ENCODE measurements around the gene MAP3K3.

Gene MAP3K3

DNA sequence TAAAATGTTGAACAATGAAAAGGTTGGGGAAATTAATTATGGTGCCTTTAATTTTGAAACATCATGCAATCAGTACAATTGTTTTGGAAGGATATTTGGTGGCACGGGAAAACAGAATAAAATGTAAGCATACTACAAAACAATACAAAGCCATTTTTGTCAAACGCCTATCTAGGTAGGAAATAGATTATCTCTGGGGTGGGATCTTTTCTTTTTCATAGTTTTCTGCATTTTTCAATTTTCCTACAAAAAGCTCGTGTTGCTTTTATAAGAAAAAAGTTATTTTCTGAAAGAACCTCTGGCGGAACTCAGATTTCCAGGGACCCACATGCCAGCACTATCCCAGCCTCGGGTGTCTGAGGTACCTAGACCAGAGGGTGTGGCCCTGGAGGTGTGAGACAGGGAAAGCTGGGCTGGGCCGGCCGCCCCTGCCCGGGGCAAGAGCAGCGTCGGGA lies 961 bp upstream of the MAP3K3 start:
- TF ChIP-seq, protein P1, sequence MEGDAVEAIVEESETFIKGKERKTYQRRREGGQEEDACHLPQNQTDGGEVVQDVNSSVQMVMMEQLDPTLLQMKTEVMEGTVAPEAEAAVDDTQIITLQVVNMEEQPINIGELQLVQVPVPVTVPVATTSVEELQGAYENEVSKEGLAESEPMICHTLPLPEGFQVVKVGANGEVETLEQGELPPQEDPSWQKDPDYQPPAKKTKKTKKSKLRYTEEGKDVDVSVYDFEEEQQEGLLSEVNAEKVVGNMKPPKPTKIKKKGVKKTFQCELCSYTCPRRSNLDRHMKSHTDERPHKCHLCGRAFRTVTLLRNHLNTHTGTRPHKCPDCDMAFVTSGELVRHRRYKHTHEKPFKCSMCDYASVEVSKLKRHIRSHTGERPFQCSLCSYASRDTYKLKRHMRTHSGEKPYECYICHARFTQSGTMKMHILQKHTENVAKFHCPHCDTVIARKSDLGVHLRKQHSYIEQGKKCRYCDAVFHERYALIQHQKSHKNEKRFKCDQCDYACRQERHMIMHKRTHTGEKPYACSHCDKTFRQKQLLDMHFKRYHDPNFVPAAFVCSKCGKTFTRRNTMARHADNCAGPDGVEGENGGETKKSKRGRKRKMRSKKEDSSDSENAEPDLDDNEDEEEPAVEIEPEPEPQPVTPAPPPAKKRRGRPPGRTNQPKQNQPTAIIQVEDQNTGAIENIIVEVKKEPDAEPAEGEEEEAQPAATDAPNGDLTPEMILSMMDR (IDR thresholded peaks at IDR 0.05) = no peak
- peak overlapping the region; percentile 97 for H3K4me3 ChIP-seq
- H3K27ac ChIP-seq = peak overlapping the region; percentile 73 to 92
- DNase-seq (ENCODE audit: low spot score) = no peak

DNA sequence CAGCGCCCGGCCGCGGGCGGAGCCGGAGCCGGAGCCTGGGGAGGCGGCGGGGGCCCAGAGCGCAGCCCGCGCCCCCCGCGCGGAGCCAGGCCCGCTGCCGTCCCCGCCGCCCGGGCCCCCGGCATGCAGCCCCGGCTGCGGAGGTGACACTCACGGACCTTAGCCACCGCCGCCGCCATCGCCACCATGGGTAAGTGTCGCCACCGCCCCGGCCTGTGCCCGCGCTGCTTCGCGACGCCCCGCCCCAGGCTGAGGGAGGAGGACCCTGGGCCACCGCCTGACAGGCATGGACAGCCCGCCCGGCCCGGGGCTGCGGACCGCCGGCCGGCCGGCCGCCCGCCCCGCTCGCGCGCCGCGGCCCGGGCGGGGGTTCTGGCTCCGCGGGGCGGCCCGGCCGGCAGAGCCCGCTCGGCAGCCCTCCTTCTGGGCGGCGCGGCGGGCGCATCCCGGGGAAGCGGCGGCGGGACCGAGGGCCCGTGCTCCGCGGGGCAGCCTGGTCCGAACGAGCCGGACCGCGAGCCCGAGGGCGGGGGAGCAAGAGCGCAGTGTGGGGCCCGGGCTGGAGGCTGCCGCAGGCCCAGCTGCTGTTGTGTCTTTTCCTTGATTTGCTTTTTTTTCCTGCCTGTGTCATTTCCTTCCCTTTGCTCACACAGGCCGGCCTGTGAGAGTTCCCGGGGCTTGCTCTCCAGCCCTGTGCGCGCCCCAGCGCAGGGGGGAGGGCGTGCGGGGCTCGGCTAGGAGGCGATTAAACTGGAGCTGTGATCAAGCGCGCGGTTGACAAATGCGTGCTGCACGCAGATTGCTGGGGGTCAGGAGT lies 565 bp downstream of the MAP3K3 start:
- Histone ChIP-seq H3K27ac (peak overlapping the region; percentile 83 to 100), H3K4me3 (peak overlapping the region; percentile 97)
- peak; percentile 83 for DNase-seq (ENCODE audit: low spot score)
- TF ChIP-seq, protein P1 (IDR thresholded peaks at IDR 0.05) = no peak

DNA sequence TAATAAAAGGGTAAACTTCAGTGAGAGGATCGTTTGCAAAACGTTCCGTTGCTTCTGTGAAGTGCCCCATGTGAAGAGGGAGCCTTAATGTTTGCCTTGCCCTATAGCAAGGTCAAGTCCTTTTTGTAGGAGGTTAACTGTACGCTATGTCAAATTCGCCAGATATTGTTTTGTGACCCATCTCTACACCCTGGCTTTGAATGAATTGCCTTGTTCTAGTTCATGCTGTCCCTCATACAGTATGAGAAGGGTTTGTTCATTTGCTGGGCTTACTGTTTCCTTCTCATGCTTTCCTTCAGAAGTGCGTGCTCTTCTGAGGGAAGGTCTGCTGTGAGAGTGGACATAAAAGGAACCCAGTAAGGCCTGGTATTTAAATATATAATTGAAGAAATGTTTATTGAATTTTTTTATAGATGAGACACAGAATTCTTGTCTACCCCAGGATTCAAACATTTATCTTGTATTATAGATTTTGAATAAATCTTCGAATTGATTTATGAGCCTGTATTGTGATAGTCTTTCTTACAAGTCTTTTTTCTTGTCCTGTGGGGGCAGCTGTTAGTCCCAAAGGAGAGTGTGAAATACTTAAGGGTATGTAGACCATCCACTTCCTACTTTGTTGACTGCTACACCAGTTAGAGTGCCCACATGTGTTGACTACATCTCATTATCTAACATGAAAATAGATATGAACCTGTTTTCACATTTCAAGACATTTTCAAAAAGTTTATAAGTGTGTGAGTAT lies 1.7 kb downstream of the MAP3K3 start:
- no peak overlapping the region for H3K27ac ChIP-seq
- TF ChIP-seq, protein P1 (IDR thresholded peaks at IDR 0.05) = no peak

DNA sequence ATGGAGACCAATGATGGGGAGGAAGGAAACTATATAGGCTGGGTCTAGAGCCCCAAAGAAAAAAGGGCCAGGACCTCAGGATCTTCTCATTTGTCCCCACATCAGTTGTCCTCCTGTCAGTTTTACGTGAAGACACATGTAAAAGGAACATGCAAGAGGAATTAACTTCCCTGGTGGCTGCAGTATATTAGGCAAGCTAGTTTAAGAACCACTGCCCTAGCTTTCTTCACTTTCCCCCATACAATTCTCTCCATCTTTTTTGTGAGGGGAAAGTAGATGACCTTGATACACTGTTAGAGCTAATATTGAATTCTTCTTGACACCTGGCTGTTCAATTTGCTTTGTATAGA lies 2.3 kb downstream of the MAP3K3 start:
- Histone ChIP-seq H3K4me3 (no peak overlapping the region), H3K27ac (no peak overlapping the region)
- no peak for DNase-seq (ENCODE audit: low spot score)
- TF ChIP-seq, protein P1 (IDR thresholded peaks at IDR 0.05) = no peak

More for the DNA sequence above, 1.7 kb downstream of the MAP3K3 start:
- H3K4me3 ChIP-seq = peak overlapping the region; percentile 97
- DNase-seq (ENCODE audit: low spot score) = no peak

DNA sequence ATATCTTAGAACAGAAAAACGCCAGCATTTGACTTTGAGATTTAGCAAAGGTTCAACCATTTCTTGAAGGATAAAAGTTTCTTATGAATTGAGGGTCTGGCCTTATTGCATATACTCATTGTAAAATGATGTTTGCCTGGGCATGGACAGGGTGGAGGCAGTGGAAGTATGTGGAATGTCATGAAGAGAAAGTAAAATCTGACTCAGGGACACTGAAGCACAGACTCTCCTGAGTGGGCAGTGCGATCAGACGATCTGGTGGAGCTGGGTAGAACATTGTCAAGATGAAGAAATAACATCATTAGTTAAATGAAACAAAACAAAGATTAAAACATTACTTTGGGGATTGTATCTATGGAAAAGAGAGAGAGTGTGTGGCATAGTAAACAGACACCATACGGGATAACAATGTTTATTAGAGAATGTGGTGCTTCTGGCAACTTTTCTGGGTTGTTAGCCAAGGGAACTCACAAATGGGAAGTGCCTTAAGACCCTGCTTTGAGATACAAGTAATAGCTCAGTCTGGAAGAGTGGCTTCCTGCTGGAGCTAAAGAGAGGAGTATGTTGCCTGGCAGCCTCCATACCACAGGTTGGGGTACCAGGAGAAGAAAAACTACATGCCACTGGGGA lies 4.4 kb downstream of the MAP3K3 start:
- no peak for DNase-seq (ENCODE audit: low spot score)
- Histone ChIP-seq H3K27ac (no peak overlapping the region), H3K4me3 (no peak overlapping the region)
- TF ChIP-seq, protein P1 (IDR thresholded peaks at IDR 0.05) = no peak

DNA sequence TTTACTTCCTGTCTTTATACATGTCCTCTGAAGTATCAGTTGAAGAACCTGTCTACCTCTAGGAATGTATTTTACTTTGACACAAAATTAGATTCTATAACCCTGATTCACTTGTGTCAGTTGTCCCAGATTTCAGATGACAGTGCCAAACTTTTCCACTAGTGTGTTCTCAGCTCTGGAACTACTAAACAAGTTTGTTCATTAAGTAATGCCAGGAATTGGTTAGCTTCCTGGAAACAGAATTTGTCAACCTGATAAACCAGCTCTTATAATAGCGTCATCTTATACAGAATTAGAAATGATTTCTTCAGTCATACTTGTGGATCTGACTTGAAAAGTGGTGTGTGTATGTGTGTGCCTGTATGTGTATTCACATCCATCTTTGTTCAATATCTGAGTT lies 7.4 kb downstream of the MAP3K3 start:
- no peak for DNase-seq (ENCODE audit: low spot score)
- Histone ChIP-seq H3K4me3 (no peak overlapping the region), H3K27ac (no peak overlapping the region)
- TF ChIP-seq, protein P1 (IDR thresholded peaks at IDR 0.05) = no peak
